Measurements from ENCODE around the gene PLXNB3.

DNA sequence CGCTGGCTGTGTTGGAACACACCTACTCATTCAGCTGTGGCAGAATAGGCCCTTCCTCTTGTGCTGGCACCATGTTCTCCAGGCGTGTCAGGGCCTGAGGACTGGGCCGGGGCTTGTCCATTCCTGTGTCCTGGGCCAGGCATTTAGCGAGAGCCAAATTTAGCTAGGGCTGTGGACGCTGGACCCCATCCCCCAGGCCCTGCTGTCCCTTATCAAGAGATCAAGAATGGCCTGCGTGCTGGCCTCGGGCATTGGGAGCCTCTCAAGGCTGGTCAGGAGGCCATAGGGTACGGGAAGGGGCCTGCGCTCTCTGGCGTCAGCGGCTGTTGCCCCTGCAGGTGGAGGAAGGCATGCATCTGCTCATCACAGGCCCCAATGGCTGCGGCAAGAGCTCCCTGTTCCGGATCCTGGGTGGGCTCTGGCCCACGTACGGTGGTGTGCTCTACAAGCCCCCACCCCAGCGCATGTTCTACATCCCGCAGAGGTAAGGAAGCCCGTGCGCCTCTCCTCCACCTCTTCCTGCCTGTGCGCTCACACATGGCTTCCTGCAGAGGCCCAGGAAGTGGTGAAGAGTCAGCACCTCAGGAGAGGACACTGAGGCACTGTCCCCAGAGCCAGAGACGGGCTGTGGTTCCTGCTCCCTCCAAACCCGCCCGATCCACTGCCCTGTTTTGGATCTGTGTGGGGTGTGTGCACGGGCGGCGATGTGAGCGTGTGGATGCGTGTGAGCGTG, 24.1 kb upstream of the PLXNB3 start:
- TF ChIP-seq, protein P1, sequence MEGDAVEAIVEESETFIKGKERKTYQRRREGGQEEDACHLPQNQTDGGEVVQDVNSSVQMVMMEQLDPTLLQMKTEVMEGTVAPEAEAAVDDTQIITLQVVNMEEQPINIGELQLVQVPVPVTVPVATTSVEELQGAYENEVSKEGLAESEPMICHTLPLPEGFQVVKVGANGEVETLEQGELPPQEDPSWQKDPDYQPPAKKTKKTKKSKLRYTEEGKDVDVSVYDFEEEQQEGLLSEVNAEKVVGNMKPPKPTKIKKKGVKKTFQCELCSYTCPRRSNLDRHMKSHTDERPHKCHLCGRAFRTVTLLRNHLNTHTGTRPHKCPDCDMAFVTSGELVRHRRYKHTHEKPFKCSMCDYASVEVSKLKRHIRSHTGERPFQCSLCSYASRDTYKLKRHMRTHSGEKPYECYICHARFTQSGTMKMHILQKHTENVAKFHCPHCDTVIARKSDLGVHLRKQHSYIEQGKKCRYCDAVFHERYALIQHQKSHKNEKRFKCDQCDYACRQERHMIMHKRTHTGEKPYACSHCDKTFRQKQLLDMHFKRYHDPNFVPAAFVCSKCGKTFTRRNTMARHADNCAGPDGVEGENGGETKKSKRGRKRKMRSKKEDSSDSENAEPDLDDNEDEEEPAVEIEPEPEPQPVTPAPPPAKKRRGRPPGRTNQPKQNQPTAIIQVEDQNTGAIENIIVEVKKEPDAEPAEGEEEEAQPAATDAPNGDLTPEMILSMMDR (IDR thresholded peaks at IDR 0.05; ENCODE audit: low read length) = no peak
- TF ChIP-seq EZH2 (optimal IDR thresholded peaks at IDR 0.05; ENCODE audit: low read depth, low read length) = no peak
- TF ChIP-seq EZH2phosphoT487 (IDR thresholded peaks at IDR 0.05; ENCODE audit: low read length) = no peak

Data from MM.1S (cell line).